HG02938 (cell line): Measurements from ENCODE around the gene TMEM182.

ENCODE experiments used
- ATAC-seq: cut with Tn5 transposase; IDR thresholded peaks from one replicate; pipeline ENCODE4 v1.9.1; 2021; ENCODE audit warnings: mild to moderate bottlenecking, moderate library complexity; ENCODE audit not compliant: unreplicated experiment

Gene TMEM182

DNA sequence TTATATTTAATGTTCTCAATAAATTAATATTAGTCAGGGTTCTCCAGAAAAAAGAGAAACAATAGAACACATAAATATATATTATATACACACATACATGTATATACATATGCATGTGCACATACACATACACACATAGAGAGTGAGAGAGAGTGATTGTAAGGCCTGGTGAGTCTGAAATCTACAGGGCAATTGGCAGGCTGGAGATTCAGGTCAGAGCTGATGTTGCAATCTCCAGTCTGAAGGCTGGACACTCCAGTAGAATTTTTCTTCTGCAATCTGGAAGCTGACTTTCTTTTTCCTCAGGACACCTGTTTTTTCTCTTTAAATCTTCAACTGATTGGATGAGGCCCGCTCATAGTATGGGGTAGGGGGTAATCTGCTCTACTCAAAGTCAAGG lies 3.2 kb downstream of the TMEM182 start:
- no peak for ATAC-seq

DNA sequence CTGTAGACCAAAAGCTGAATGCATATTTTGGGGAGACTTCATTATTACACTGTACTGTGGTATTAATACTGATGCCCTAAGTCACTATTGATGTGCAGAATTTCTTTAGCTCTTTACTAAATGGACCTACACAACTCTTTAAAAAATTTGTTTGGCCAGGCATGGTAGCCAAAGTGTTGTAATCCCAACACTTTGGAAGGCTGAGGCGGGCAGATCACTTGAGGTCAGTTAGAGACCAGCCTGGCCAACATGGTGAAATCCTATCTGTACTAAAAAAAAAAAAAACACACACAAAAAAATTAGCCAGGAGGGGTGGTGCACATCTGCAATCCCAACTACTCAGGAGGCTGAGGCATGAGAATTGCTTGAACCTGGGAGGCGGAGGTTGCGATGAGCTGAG lies 6.4 kb downstream of the TMEM182 start:
- ATAC-seq: no peak

DNA sequence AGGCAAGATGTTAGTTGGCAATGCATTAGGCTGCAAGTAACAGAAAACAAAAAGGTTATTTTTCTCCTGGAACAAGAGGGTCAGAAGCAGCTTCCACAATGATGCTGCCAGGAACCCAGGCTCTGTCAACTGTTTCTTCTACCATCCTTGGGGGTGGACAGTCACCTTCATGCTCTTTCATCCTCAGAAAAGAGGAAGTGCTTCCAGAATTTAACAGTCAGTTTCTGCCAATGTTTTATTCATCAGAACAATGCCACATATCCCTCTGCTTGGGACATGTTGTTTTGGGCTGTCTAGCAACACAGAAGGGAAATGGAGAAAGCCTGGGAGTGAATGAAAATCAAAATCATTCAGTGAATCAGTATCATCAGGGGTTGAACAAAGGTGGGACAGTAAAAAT lies 7.1 kb downstream of the TMEM182 start:
- no peak for ATAC-seq

DNA sequence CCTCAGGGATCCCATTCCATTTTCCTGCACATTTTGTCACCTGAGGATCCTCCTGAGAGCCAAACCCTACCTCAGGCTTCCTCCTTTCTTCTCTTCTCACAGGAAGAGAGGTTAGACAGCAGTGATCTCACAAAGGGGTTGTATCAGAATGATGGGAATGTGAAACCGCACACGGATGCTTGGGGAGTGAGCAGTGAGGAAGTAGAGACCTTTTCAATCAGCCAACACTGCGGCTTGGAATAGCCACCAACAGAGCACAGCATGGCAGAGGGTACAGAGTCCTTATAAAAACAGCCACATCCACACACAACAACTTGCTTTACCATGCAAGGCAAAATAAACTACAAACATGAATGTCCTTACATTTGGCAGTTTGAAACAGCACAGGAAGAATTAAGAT lies 8.7 kb downstream of the TMEM182 start:
- no peak for ATAC-seq

DNA sequence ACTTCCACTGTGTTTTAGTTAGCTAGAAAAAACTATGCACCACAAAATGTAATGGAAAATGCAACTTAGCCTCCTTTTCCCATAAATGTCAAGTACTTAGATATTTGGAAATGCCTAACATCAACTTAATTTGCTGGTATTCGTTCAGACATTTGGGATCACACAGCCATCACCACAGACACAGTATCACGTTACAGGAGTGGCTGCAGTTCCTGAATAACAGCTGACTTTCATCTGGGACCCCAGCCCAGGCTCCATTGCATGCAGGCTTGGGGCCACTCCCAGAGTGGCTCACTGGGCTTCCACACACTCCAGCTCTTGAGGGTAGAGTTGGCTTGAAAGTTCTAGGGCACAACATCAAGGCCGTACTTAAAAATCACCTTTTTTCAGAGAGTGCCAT lies 9.3 kb downstream of the TMEM182 start:
- ATAC-seq: no peak

DNA sequence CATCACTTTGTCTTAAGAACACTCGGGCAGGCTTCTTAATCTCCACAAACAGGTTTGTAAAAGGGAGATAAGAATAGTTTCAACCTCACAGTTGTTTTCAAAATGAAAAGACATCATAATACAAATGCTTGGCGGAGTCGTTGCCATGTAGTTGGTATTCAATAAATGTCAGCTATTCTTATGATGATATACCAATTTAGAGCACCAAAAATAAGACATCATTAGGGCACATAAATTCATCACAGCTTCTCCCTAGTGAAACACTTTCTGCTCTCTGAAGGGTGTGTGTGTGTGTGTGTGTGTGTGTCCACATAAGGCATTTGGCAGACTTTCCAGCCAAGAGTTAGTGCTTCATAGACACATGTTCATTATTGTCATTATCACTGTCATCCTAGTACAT lies 10.8 kb downstream of the TMEM182 start:
- no peak for ATAC-seq

DNA sequence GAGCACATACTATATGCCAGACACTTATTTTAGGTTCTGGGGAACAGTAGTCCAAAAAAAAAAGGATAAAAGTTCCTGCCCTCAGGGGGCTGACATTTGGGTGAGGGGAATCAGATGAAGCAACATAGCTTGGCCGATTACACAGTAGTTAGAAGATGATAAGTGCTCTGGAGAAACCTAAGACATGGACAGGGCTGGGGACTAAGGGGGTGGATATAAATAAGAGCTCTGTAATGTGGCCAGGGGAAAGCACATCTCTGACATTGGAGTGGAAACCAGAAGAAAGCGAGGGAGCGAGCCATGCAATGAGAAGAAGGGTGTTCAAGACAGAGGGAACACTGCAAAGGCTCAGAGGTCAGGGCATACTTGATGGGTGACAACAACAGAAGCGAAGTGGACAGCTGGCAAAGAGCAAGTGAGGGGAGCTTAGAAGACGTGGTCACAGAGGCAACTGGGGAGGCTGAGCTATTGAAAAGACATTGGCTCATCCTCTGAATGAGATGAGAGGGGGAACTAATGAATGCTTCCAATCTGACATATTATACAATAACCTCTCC lies 11.4 kb downstream of the TMEM182 start:
- no peak for ATAC-seq

- no peak for ATAC-seq
These were observed 16.4 kb downstream of the TMEM182 start for GRCh38 chr2:102778260-102778659.

DNA sequence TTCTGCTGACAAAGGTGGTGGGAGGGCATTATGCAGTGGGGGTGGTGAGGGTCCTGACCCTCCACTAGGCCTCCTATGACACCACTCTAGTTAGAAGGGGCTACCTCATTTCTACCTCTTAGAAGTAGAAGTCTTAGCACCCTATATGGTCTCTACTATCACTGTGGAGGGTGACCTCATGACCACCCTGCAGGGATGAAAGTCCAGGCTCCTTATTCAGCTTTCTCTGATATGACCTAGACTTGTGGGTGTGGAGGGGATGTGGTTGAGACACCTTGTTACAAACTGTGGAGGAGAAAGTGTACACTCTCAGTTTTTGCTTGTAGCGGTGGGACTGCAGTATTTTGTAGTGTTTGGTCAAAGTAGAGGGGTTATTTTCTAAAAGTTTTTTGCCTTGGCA lies 18.6 kb downstream of the TMEM182 start:
- no peak for ATAC-seq

DNA sequence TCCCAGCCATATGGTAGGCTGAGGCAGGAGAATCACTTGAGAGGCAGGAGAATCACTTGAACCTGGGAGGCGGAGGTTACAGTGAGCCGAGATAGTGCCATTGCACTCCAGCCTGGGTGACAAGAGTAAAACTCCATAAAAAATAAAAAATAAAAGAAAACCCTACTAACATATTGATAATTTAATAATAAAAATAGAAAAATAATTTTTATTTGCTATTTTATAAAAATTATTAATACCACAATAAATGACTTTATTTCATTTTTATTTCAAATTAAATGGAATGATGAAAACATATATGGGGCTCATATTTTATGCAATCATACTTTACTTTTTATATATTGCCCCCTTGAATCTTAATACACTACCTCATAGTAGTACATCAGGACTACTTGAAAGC lies 20.4 kb downstream of the TMEM182 start:
- no peak for ATAC-seq

DNA sequence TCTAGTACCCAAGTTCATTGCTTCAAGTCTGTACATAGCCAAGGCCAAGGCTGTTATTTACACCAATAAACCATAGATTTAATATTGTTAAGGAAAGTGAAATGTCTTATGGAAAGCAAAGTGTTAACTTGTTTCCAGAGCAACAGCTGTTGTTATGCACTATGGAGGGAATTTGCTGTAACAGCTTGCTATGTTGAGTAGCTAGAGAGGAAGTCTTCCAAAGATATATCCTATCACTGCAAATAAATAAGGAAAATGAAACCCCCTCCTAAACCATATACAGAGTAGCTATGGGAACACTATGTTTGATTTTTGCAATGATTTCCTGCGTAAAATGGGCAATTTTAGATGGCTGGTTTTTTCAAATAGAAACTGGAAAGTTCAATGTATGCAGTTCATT lies 21.1 kb downstream of the TMEM182 start:
- ATAC-seq: no peak

DNA sequence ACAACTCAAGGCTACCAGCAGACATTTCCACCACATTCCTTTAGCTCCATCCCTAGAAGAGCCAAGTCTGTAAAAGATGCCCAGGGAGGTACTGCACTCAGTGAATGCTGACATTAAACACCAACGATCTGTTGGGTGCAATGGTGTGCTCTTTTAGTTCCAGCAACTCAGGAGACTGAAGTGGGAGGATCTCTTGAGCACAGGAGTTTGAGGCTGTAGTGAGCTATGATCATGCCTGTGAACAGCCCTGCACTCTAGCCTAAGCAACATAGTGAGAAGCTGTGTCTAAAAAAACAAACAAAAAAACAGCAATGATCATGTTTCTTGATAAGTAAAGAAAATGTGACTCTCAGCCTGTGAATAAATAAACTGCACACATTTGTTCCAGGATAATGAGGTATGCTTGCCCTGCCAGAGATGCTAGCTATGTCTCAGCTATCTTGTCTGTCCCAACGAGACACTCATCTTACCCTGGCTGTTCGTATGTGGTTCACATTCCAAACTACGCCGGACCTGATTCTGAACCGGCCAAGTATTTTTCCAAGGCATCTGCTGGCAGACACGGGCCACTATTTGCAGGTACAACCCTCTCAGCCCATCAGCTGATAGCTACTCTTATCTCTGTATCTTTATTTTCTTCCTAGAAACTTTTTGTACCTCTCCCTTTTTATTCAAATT lies 21.8 kb downstream of the TMEM182 start:
- ATAC-seq: no peak

DNA sequence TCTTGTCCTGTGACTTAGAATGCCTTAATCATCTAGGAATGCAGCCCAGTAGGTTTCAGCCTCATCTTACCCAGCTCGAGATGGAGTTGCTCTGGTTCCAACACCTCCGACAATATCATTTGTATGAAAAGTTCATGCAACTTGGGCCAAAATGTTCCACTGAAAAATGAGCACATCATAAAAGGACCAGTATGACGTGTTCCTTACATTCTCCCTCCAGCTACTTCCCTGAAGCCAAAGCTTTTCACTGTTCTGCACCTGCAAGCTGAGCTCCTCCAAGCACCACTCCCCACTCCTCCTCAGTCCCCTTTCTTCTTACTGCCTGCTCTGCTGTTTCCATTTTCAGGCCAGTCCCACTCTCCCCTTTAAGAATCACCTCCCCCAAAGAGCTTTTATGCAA lies 23.1 kb downstream of the TMEM182 start:
- no peak for ATAC-seq

DNA sequence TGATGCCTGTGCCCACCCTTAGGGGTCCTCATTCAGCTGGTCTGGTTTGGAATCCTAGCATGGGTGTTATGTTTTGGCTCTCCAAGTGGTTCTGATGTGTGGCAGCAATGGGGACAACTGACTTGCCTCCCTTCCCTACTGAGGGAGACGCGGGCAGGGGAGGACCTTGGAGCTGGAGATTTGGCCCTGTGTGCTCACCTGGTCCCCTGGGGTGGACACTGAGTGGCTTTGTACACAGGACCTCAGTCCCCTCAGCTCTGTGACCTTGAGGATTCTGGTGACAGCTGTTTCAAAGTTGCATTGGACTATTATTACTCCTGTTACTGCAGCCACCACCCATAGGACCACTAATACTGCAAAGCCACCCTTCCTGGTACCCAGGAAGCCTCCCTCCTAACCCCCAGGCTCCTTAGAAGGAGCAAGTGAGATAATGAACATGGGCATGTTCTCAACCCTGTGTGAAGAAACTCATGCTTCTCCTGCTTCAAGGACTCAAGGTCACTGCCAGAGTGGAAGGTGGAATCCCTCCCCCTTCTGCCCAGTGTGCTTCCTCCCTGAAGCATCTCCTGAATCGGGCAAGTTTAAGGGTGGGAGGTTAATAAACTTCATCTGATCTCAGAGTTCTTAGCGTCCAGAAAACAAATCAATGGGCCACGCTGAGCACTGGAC lies 26.5 kb downstream of the TMEM182 start:
- no peak for ATAC-seq

GRCh38 chr2:102788885-102789260 lies 27.0 kb downstream of the TMEM182 start:
- no peak for ATAC-seq

DNA sequence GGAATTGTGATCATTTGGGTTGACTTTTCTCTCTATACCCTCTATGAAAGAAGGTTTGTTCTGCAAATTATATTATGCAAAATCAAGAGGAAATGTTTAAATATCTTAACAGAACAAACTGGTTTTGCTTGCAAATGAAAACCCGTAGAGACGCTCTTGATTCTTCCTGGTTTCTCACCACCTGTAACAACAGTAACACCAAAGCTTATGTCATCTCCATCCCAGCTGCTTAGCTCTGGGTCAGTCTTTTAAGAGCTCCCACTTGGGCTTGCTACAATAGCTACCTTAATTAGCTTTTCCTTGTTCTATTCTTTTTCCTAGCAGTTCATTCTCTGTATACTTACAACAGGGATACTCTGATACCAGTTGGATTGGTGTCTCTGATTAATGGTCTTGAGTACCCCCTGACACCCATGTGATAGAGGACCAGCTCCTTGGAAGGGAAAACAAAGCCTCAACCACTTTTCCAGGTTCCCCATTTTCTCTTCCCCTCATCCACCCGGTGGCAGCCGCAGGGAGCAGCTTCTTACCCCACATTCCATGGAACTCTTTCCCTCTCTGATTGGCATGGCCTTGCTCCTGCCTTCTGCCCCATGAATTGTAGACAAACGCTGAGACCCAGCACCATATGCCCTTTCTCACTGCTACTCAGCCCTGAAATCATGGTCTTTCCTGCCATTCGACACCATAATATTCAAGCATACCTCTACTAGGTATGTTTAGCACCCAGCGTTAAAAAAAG lies 27.7 kb downstream of the TMEM182 start:
- ATAC-seq: no peak

DNA sequence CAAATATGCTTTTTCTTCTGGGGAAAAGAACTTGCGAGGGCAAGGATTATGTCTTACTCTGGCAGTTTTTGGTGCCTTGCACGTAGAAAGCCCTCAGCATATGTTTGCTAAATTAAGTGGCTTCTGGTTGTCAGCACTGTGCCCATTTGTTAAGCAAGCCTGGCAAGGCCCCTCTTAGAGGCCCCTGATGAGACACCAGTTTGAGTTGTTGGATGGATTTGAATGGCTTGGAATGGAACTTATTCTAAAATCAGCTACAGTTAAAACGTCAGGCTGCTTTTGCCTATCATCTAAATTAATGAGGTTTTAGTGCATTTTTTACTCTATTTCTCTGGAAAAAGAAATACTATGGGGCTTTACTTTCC lies 28.2 kb downstream of the TMEM182 start:
- ATAC-seq: no peak

DNA sequence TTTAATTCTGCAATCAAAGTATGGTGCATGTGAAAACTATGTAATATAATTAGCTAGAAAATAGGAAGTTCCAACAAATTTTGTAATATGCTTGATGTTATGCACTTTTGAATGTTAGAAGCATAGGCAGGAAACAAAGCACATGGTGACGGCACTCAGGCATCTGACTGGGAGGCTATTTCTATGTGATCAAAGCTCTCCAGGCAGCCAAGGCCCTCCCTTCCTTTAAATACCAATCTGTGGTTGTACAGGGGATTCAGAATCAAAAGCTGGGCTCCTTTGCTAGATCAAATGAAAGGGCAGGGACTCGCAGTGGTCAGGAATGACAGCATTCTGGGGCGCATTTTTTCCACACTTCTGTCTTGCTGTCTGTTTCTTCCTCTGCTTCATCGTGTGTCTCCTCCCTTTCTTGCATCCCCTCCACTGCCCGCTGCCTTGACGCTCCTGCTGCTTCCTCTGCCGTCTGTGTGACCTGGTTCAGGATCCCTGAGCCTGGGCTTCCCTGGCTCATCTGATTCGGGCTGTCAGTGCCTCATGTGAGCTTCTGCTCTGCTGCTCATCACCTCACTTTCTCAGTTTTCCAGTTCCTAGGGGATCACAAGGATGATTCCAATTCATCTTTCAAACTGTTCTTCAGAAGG lies 30.9 kb downstream of the TMEM182 start:
- no peak for ATAC-seq

DNA sequence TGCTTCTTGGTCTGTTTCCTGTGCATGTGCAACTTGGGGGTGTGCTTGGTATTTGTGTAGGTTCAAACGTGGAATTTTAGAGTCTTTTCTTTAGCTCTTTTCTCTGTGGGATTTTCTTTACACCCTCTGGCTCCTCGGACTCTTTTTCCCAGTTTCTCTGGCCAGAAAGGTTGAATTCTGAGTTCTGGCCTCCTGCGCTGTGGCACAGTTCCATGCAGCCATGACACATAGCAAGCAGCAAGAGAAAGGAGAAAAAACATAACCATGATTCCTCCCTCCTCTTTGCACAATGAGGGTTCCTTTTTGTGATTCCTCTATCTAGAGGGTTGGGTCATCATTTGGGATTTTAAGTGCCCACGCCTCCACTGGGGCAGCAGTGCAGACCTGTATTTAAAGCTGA lies 33.8 kb downstream of the TMEM182 start:
- no peak for ATAC-seq

GRCh38 chr2:102796337-102796736 lies 34.5 kb downstream of the TMEM182 start:
- ATAC-seq: no peak

DNA sequence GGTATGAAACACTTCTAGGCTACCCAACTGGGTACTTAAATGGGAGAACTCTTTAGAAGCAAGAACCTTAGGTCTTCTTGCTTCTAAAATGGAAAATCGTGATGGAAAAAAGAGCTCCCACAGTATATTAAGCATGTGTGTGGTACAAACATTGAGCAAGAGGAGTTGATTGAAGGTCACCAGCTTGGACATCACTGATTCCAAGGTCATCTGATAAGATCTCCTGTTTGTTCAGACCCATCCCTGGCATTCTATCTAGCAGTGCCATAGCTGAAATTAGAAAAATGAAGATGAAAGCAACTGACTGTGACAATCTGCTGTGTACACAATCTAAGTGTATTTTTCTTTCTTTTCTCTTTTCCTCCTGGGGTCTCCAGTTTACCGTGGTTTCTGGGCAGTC lies 35.7 kb downstream of the TMEM182 start:
- no peak for ATAC-seq

DNA sequence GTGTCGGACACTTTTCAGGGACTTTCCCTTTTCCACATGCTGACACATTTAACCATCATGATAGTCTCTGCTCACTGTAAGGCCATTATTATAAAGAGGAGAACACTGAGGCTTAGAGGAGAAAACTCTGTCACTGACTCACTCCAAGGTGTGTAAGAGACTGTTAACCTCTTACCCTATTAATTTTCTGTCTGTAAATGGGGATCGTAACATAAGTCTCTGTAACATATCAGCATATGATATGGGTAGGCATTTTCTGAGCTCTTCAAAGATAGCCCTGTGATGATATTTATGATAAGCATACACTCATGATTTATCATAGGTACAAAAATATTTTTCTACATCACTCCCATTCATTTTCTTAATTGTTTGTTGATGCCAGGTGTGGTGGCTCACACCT lies 36.4 kb downstream of the TMEM182 start:
- ATAC-seq: no peak
